IMR-90 (cell line): ENCODE data around the gene SLC39A11. TPM values are rescaled to one million over a fixed set of nuclear protein-coding genes. Genes with fewer than 3 reads are reported as not detected.

Experiments
- ATAC-seq: fragments of 200-7000 bp; cut with Tn5 transposase; 2 replicates; pipeline ENCODE4 v1.9.1; 2020; ENCODE audit warnings: low read depth, mild to moderate bottlenecking, moderate library complexity
- BruUV-seq: library from RNA; stranded (reverse); fragments of 400-500 nt; replicated peaks from 2 replicates; lab custom pipeline; 2021; lab: Mats Ljungman, UMichigan
- CTCF ChIA-PET: fragments of 300-600 bp; formaldehyde crosslinking; extraction: SDS; loops from one replicate; lab custom pipeline; 2021; ENCODE audit warnings: antibody characterized with exemption; lab: Yijun Ruan, JAX
- POLR2A ChIA-PET: fragments of 300-600 bp; sonication (Branson Sonifier 250); formaldehyde crosslinking; loops from one replicate; lab custom pipeline; 2022; ENCODE audit warnings: antibody characterized with exemption; ENCODE audit not compliant: unreplicated experiment; lab: Charles Lee
- DNase-seq: peaks from one replicate; pipeline ENCODE4 v3.0.0; 2013
- H2AFZ ChIP-seq: replicated peaks from 2 replicates; pipeline ENCODE3; 2013; ENCODE audit warnings: low read length, mild to moderate bottlenecking; ENCODE audit not compliant: poor library complexity
- H2AK5ac ChIP-seq: 2 replicates; pipeline ENCODE4 v1.6.1; 2013; ENCODE audit warnings: low read depth, low read length, inconsistent platforms
- H2AK9ac ChIP-seq: replicated peaks from 2 replicates; pipeline ENCODE3; 2013; ENCODE audit warnings: mild to moderate bottlenecking, low read depth, low read length, moderate library complexity; ENCODE audit not compliant: poor library complexity
- H2BK120ac ChIP-seq: 2 replicates; pipeline ENCODE4 v1.6.1; 2013; ENCODE audit warnings: low read depth, low read length, inconsistent platforms
- H2BK15ac ChIP-seq: 3 replicates; pipeline ENCODE4 v1.6.1; 2013; ENCODE audit warnings: low read depth, low read length, inconsistent platforms
- H2BK20ac ChIP-seq: 2 replicates; pipeline ENCODE4 v1.6.1; 2013; ENCODE audit warnings: low read depth, mild to moderate bottlenecking, inconsistent platforms, low read length, moderate library complexity
- H2BK5ac ChIP-seq: 2 replicates; pipeline ENCODE4 v1.6.1; 2013; ENCODE audit warnings: mild to moderate bottlenecking, low read depth, low read length, inconsistent platforms; ENCODE audit not compliant: poor library complexity, severe bottlenecking
- H3K14ac ChIP-seq: replicated peaks from 2 replicates; pipeline ENCODE4 v1.6.1; 2013; ENCODE audit warnings: low read depth, low read length, inconsistent platforms
- H3K18ac ChIP-seq: 2 replicates; pipeline ENCODE4 v1.6.1; 2013; ENCODE audit warnings: low read depth, low read length, control low read depth
- H3K23ac ChIP-seq: 2 replicates; pipeline ENCODE4 v1.6.1; 2013; ENCODE audit warnings: low read depth, low read length, inconsistent platforms
- H3K27ac ChIP-seq: 2 replicates; pipeline ENCODE4 v1.5.1; 2013; ENCODE audit warnings: mild to moderate bottlenecking, control low read depth, low read length; ENCODE audit not compliant: insufficient read depth
- H3K27me3 ChIP-seq: 2 replicates; pipeline ENCODE4 v1.6.1; 2013; ENCODE audit warnings: low read length; ENCODE audit not compliant: control insufficient read depth, insufficient read depth
- H3K36me3 ChIP-seq: 2 replicates; pipeline ENCODE4 v1.6.1; 2013; ENCODE audit warnings: low read length, mixed read lengths; ENCODE audit not compliant: control insufficient read depth, insufficient read depth
- H3K4ac ChIP-seq: 2 replicates; pipeline ENCODE4 v1.6.1; 2013; ENCODE audit warnings: low read depth, low read length, inconsistent platforms
- H3K4me1 ChIP-seq: 2 replicates; pipeline ENCODE4 v1.6.1; 2013; ENCODE audit warnings: low read length, mixed read lengths; ENCODE audit not compliant: control insufficient read depth, insufficient read depth
- H3K4me2 ChIP-seq: 2 replicates; pipeline ENCODE4 v1.6.1; 2013; ENCODE audit warnings: low read depth, mild to moderate bottlenecking, control low read depth, low read length, moderate library complexity
- H3K4me3 ChIP-seq: 2 replicates; pipeline ENCODE4 v1.5.1; 2013; ENCODE audit warnings: low read depth, mild to moderate bottlenecking, control low read depth, low read length, moderate library complexity; ENCODE audit not compliant: insufficient read depth
- H3K56ac ChIP-seq: 2 replicates; pipeline ENCODE4 v1.6.1; 2013; ENCODE audit warnings: low read length, inconsistent platforms; ENCODE audit not compliant: insufficient read depth; ENCODE audit errors: extremely low read depth
- H3K79me1 ChIP-seq, 2 experiments: 2 replicates each; pipeline ENCODE4 v1.6.1; 2013; ENCODE audit warnings: low read length in 2 of 2, inconsistent platforms in 1 of 2, low read depth in 1 of 2
- H3K9ac ChIP-seq: 2 replicates; pipeline ENCODE4 v1.6.1; 2013; ENCODE audit warnings: low read depth, low read length, control low read depth
- H3K9me1 ChIP-seq: 2 replicates; pipeline ENCODE4 v1.6.1; 2013; ENCODE audit warnings: low read length, inconsistent platforms; ENCODE audit not compliant: insufficient read depth
- H3K9me3 ChIP-seq: 2 replicates; pipeline ENCODE4 v1.6.1; 2013; ENCODE audit warnings: low read length; ENCODE audit not compliant: control insufficient read depth, insufficient read depth
- H4K20me1 ChIP-seq: 2 replicates; pipeline ENCODE4 v1.6.1; 2013; ENCODE audit warnings: low read length, inconsistent platforms; ENCODE audit not compliant: insufficient read depth
- H4K5ac ChIP-seq: 2 replicates; pipeline ENCODE4 v1.6.1; 2013; ENCODE audit warnings: mild to moderate bottlenecking, low read depth, low read length, control low read depth
- H4K8ac ChIP-seq, 2 experiments: 2 replicates each; pipeline ENCODE4 v1.6.1; 2013; ENCODE audit warnings: low read depth in 2 of 2, low read length in 2 of 2, control low read depth in 1 of 2, inconsistent platforms in 1 of 2
- H4K91ac ChIP-seq: 2 replicates; pipeline ENCODE4 v1.6.1; 2013; ENCODE audit warnings: low read depth, low read length, inconsistent platforms; ENCODE audit not compliant: insufficient read depth
- FOS ChIP-seq: fragments of 150-350 bp; IDR thresholded peaks from 2 replicates; pipeline ENCODE4 v1.6.1; 2016; ENCODE audit warnings: low read depth, low read length
- NFE2L2 ChIP-seq: fragments of 150-350 bp; IDR thresholded peaks from 2 replicates; pipeline ENCODE4 v1.6.1; 2016; ENCODE audit warnings: low read depth, mild to moderate bottlenecking, low read length
- RFX5 ChIP-seq: IDR thresholded peaks from 2 replicates; pipeline ENCODE4 v1.8.0; 2012; ENCODE audit warnings: low read depth, mild to moderate bottlenecking, low read length, moderate library complexity
- WGBS, 2 experiments: methylation state at CpG; one replicate each; pipeline versions ENCODE4 v1.1.5 to v1.1.7; 2013; ENCODE audit warnings: missing lambda C conversion rate in 2 of 2; ENCODE audit not compliant: insufficient read length in 1 of 2; ENCODE audit errors: extremely low coverage in 2 of 2; 5-methylcytosine and 5-hydroxymethylcytosine counted together
- dilution Hi-C: fragments of 300-500 bp; cut with HindIII; formaldehyde crosslinking; loops from one replicate; pipeline ENCODE4 v1.14.3; 2018; ENCODE audit warnings: low sequenced_read_pairs; ENCODE audit not compliant: unreplicated experiment
- in situ Hi-C: fragments of 300-500 bp; cut with MboI; formaldehyde crosslinking; loops from 3 replicates; pipeline ENCODE4 v1.14.3; 2019; ENCODE audit warnings: low sequenced_read_pairs, inconsistent platforms, mixed read lengths
- intact Hi-C: fragments of 100-400 bp; cut with micrococcal nuclease; formaldehyde crosslinking; loops from 2 replicates; pipeline ENCODE4 v1.10.0; 2022
- polyA plus RNA-seq, 3 experiments: library from polyadenylated mRNA; depleted of rRNA; stranded (reverse); fragments of >200 nt; gene quantifications; 2 replicates each; pipeline ENCODE4 v1.2.3, GENCODE V29; 2012; ENCODE audit warnings: low replicate concordance in 1 of 3
- total RNA-seq: library from RNA; depleted of rRNA; stranded (reverse); fragments of >200 nt; gene quantifications from 2 replicates; pipeline ENCODE4 v1.2.3, GENCODE V29; 2012

The SLC39A11 gene
- total and polyA plus RNA-seq, 2 of the 4 experiments (the other 2 are of a cell fraction): 8.8 to 14.3 TPM

- H2AK5ac ChIP-seq: no peak overlapping the region
- H3K9me3 ChIP-seq: no peaks in the 10 kb centered on the region
- H3K4me2 ChIP-seq: no peak overlapping the region
- ChIA-PET POLR2A (no interaction called here), CTCF (no interaction called here)
- H3K9me1 ChIP-seq: no peaks in the 10 kb centered on the region
- H4K5ac ChIP-seq: no peak overlapping the region
- no peak overlapping the region for H2BK120ac ChIP-seq
- no peak for TF ChIP-seq RFX5
- TF ChIP-seq NFE2L2: no peak
- TF ChIP-seq FOS: no peak
- WGBS, 2 experiments: 82% methylated on average over 6 of the region's 12 CpGs; no CpG with 5 or more reads in 1 of the 2 experiments
- no peaks in the 10 kb centered on the region for H3K36me3 ChIP-seq
- no peaks in the 10 kb centered on the region for H3K27me3 ChIP-seq
- in situ Hi-C loops (no loop called here), intact Hi-C loops (no loop called here), dilution Hi-C loops (no loop called here)
- no peak overlapping the region for H2AFZ ChIP-seq
- H3K4me1 ChIP-seq: no peaks in the 10 kb centered on the region
- no peak overlapping the region for H3K56ac ChIP-seq
- ATAC-seq (no peak), DNase-seq (no peak)
- no peak overlapping the region for H4K91ac ChIP-seq
- no peak overlapping the region for H3K4ac ChIP-seq
- H3K18ac ChIP-seq: no peak overlapping the region
- no peak overlapping the region for H3K4me3 ChIP-seq
- H2BK20ac ChIP-seq: no peak overlapping the region
- H4K8ac ChIP-seq: no peak overlapping the region
- no peak overlapping the region for H3K9ac ChIP-seq
- H2BK5ac ChIP-seq: no peak overlapping the region
- H2BK15ac ChIP-seq: no peak overlapping the region
- H3K27ac ChIP-seq: no peak overlapping the region
- no peak overlapping the region for H3K23ac ChIP-seq
- H3K79me1 ChIP-seq: no peaks in the 10 kb centered on the region
- H3K14ac ChIP-seq: no peak overlapping the region; the same call in 1 of the 2 replicates
- H2AK9ac ChIP-seq: no peak overlapping the region
- no TSS peak for BruUV-seq
- H4K20me1 ChIP-seq: no peaks in the 10 kb centered on the region
These were observed 437.8 kb downstream of the SLC39A11 start for GRCh38 chr17:72654706-72655105.
